IPS-15b (cell line): Measurements from ENCODE around the gene DNM3.

Experiments used
- H3K27me3 ChIP-seq: one replicate; pipeline ENCODE4 v1.6.1; 2013; ENCODE audit warnings: low read length; ENCODE audit not compliant: control insufficient read depth, insufficient read depth
- H3K36me3 ChIP-seq: one replicate; pipeline ENCODE4 v1.6.1; 2013; ENCODE audit warnings: low read length; ENCODE audit not compliant: control insufficient read depth, insufficient read depth
- H3K4me1 ChIP-seq: one replicate; pipeline ENCODE4 v1.6.1; 2013; ENCODE audit warnings: mild to moderate bottlenecking, low read length; ENCODE audit not compliant: control insufficient read depth, insufficient read depth
- H3K4me3 ChIP-seq: one replicate; pipeline ENCODE4 v1.5.1; 2013; ENCODE audit warnings: low read depth, low read length
- H3K9ac ChIP-seq: one replicate; pipeline ENCODE4 v1.6.1; 2013; ENCODE audit warnings: low read depth, mild to moderate bottlenecking, low read length
- H3K9me3 ChIP-seq: one replicate; pipeline ENCODE4 v1.6.1; 2013; ENCODE audit warnings: mild to moderate bottlenecking, low read length; ENCODE audit not compliant: control insufficient read depth, insufficient read depth

Gene DNM3

GRCh38 chr1:172125812-172126430 lies 284.6 kb downstream of the DNM3 start:
- Histone ChIP-seq H3K4me1 (no peaks in the 10 kb centered on the region), H3K9me3 (no peaks in the 10 kb centered on the region), H3K27me3 (no peaks in the 10 kb centered on the region), H3K4me3 (no peak overlapping the region), H3K36me3 (no peaks in the 10 kb centered on the region), H3K9ac (no peak overlapping the region)

GRCh38 chr1:172132836-172133235 lies 291.5 kb downstream of the DNM3 start:
- H3K4me3 ChIP-seq, result no peak overlapping the region
- H3K4me1 ChIP-seq, result no peaks in the 10 kb centered on the region
- H3K9ac ChIP-seq, result no peak overlapping the region
- H3K27me3 ChIP-seq, result no peaks in the 10 kb centered on the region
- H3K9me3 ChIP-seq, result no peaks in the 10 kb centered on the region
- H3K36me3 ChIP-seq, result no peaks in the 10 kb centered on the region

GRCh38 chr1:172134087-172134731 lies 292.9 kb downstream of the DNM3 start:
- Histone ChIP-seq H3K4me1 (no peaks in the 10 kb centered on the region), H3K36me3 (no peaks in the 10 kb centered on the region), H3K9ac (no peak overlapping the region), H3K4me3 (no peak overlapping the region), H3K27me3 (no peaks in the 10 kb centered on the region), H3K9me3 (no peaks in the 10 kb centered on the region)

GRCh38 chr1:172135076-172135672 lies 293.9 kb downstream of the DNM3 start:
- no peaks in the 10 kb centered on the region for H3K9me3 ChIP-seq
- no peaks in the 10 kb centered on the region for H3K4me1 ChIP-seq
- no peaks in the 10 kb centered on the region for H3K36me3 ChIP-seq
- H3K4me3 ChIP-seq, result no peak overlapping the region
- no peaks in the 10 kb centered on the region for H3K27me3 ChIP-seq
- no peak overlapping the region for H3K9ac ChIP-seq

- H3K36me3 ChIP-seq, result no peaks in the 10 kb centered on the region
- no peaks in the 10 kb centered on the region for H3K4me1 ChIP-seq
- H3K9me3 ChIP-seq, result no peaks in the 10 kb centered on the region
- H3K9ac ChIP-seq, result no peak overlapping the region
- no peak overlapping the region for H3K4me3 ChIP-seq
- H3K27me3 ChIP-seq, result no peaks in the 10 kb centered on the region
These were observed 294.8 kb downstream of the DNM3 start for GRCh38 chr1:172135978-172136610.

- Histone ChIP-seq H3K36me3 (no peaks in the 10 kb centered on the region), H3K27me3 (no peaks in the 10 kb centered on the region), H3K4me1 (peaks cover 6% of the 10 kb centered on the region), H3K9me3 (no peaks in the 10 kb centered on the region), H3K9ac (no peak overlapping the region), H3K4me3 (no peak overlapping the region)
These were observed 295.6 kb downstream of the DNM3 start for GRCh38 chr1:172136925-172137324.

- H3K9me3 ChIP-seq, result no peaks in the 10 kb centered on the region
- no peak overlapping the region for H3K9ac ChIP-seq
- peaks cover 6% of the 10 kb centered on the region for H3K4me1 ChIP-seq
- H3K36me3 ChIP-seq, result no peaks in the 10 kb centered on the region
- H3K4me3 ChIP-seq, result no peak overlapping the region
- H3K27me3 ChIP-seq, result no peaks in the 10 kb centered on the region
These were observed 296.6 kb downstream of the DNM3 start for GRCh38 chr1:172137703-172138454.

- no peaks in the 10 kb centered on the region for H3K36me3 ChIP-seq
These were observed 297.3 kb downstream of the DNM3 start for GRCh38 chr1:172138634-172139033.

GRCh38 chr1:172139196-172139595 lies 297.9 kb downstream of the DNM3 start:
- H3K9me3 ChIP-seq, result no peaks in the 10 kb centered on the region
- H3K9ac ChIP-seq, result no peak overlapping the region
- H3K4me1 ChIP-seq, result peaks cover 6% of the 10 kb centered on the region
- no peaks in the 10 kb centered on the region for H3K36me3 ChIP-seq
- no peaks in the 10 kb centered on the region for H3K27me3 ChIP-seq
- no peak overlapping the region for H3K4me3 ChIP-seq

More at GRCh38 chr1:172138634-172139033, 297.3 kb downstream of the DNM3 start:
- Histone ChIP-seq H3K27me3 (no peaks in the 10 kb centered on the region), H3K9ac (no peak overlapping the region), H3K4me1 (peaks cover 6% of the 10 kb centered on the region), H3K4me3 (no peak overlapping the region), H3K9me3 (no peaks in the 10 kb centered on the region)

GRCh38 chr1:172140072-172140471 lies 298.8 kb downstream of the DNM3 start:
- Histone ChIP-seq H3K9ac (no peak overlapping the region), H3K27me3 (no peaks in the 10 kb centered on the region), H3K36me3 (no peaks in the 10 kb centered on the region), H3K4me1 (peaks cover 6% of the 10 kb centered on the region), H3K9me3 (no peaks in the 10 kb centered on the region), H3K4me3 (no peak overlapping the region)

- Histone ChIP-seq H3K9ac (no peak overlapping the region), H3K9me3 (no peaks in the 10 kb centered on the region), H3K4me3 (no peak overlapping the region), H3K4me1 (peaks cover 9% of the 10 kb centered on the region), H3K27me3 (no peaks in the 10 kb centered on the region), H3K36me3 (no peaks in the 10 kb centered on the region)
These were observed 299.3 kb downstream of the DNM3 start for GRCh38 chr1:172140591-172140990.
